AG04450 (cell line): ENCODE data around the gene NFIX. TPM values are rescaled to one million over a fixed set of nuclear protein-coding genes. Genes with fewer than 3 reads are reported as not detected.

Source experiments
- CTCF ChIA-PET: fragments of 300-600, 350-600 bp; formaldehyde crosslinking; extraction: SDS; loops from one replicate; lab custom pipeline; 2022; ENCODE audit warnings: antibody characterized with exemption, inconsistent platforms; lab: Charles Lee
- POLR2A ChIA-PET: fragments of 350-600 bp; formaldehyde crosslinking; extraction: SDS; loops from one replicate; lab custom pipeline; 2021; ENCODE audit warnings: antibody characterized with exemption, inconsistent platforms; lab: Yijun Ruan, JAX
- DNase-seq: peaks from one replicate; pipeline ENCODE4 v3.0.0-alpha.2; 2011; ENCODE audit warnings: low read depth, low spot score
- H3K27ac ChIP-seq: one replicate; pipeline ENCODE4 v1.5.1; 2012; ENCODE audit warnings: low read depth, low read length, control low read depth
- H3K27me3 ChIP-seq: one replicate; pipeline ENCODE4 v1.6.0; 2012; ENCODE audit warnings: low read length; ENCODE audit not compliant: control insufficient read depth, insufficient read depth
- H3K4me3 ChIP-seq: 2 replicates; pipeline ENCODE4 v1.5.1; 2011; ENCODE audit warnings: mild to moderate bottlenecking, low read depth, low read length, control low read depth
- H3K9me3 ChIP-seq: 2 replicates; pipeline ENCODE4 v1.5.1; 2012; ENCODE audit warnings: low read length; ENCODE audit not compliant: control insufficient read depth, insufficient read depth
- polyA plus RNA-seq: library from polyadenylated mRNA; depleted of rRNA; stranded (reverse); fragments of >200 nt; gene quantifications from 2 replicates; pipeline ENCODE4 v1.2.3, GENCODE V29; 2011
- TF ChIP-seq, protein P1 (sequence below): IDR thresholded peaks from 2 replicates; pipeline ENCODE4 v1.5.1; 2011; ENCODE audit warnings: low read depth, low read length, control low read depth, inconsistent platforms

Gene NFIX
- polyA plus RNA-seq, 1 experiment = 15.1 TPM

DNA sequence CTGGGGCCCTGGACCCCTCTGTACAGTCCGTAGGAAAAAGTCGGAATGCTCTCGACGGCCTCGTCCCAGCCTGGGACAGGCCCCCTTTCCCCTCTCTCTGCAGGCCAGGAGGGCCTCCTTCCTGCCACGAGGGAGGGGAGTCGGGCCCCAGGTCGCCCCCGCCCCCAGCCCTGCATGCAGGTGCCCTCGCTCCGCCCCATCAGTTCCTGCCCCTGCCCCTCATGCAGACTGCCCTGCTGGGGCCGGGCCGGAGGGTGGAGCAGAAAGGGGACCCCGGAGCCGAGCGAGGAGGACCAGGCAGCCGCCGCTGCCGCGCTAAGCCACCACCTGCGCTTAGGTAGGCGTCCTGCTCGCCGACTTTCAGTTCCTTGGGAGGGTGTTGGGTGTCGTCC lies 100.1 kb downstream of the NFIX start:
- DNase-seq = no peak
- POLR2A ChIA-PET = no interaction called here
- TF ChIP-seq, protein P1, sequence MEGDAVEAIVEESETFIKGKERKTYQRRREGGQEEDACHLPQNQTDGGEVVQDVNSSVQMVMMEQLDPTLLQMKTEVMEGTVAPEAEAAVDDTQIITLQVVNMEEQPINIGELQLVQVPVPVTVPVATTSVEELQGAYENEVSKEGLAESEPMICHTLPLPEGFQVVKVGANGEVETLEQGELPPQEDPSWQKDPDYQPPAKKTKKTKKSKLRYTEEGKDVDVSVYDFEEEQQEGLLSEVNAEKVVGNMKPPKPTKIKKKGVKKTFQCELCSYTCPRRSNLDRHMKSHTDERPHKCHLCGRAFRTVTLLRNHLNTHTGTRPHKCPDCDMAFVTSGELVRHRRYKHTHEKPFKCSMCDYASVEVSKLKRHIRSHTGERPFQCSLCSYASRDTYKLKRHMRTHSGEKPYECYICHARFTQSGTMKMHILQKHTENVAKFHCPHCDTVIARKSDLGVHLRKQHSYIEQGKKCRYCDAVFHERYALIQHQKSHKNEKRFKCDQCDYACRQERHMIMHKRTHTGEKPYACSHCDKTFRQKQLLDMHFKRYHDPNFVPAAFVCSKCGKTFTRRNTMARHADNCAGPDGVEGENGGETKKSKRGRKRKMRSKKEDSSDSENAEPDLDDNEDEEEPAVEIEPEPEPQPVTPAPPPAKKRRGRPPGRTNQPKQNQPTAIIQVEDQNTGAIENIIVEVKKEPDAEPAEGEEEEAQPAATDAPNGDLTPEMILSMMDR = no peak

DNA sequence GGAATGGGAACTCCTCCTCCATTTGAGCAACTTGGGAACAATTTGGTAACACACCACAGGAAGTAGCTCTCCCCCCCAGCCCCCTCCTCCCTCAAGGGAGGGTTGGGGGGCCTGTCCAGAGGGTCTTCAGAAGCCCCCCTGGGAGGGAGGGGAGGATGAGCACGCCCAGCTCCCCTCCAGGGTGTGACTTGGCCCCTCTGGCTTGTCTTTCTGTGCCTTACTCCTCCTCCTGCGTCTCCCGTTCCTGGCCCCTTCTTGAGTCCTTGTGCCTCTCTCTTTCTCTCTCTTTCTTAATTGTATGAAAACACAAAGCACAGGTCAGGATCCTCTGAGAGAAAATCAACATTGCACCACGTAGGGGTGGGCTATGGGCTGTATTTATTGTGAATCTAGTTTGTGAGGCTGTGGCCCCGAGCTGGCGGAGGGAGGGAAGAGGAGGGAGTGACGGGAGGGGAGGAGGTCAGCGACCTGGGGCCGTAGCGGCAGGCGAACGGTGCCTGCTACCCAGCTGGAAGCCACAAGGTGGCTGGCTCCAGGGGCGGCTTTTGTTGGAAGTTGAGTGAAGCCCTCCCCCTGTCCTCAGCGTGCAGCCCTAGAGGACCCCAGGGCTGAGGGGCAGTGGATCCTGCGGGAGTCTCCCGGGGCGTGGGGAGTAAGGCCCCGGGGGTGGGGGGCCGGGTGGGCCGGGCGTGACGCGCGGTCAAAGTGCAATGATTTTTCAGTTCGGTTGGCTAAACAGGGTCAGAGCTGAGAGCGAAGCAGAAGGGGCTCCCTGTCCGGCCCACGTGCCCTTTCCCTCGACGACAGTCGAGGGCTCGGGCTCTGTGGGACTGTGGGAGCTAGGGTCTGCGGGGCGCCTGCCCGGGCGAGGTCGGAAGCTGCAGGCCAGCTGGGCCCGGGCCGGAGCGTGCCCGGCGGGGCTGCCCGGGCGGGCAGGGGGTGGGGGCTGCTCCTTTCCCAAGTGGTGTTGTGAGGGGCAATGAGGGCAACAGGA lies 101.0 kb downstream of the NFIX start:
- TF ChIP-seq, protein P1 = no peak
- H3K27me3 ChIP-seq = no peaks in the 10 kb centered on the region
- no peak overlapping the region for H3K27ac ChIP-seq
- no peak overlapping the region for H3K4me3 ChIP-seq
- H3K9me3 ChIP-seq = no peaks in the 10 kb centered on the region; the same call in 1 of the 2 replicates
- ChIA-PET POLR2A (interaction anchor here (0.6 kb wide), 1 partner anchor 90 kb away, joined by 4 read pairs; no protein-coding TSS in a partner anchor), CTCF (interaction anchor here (1.0 to 7.6 kb wide), 6 partner anchors 11 to 131 kb away, joined by 3 to 150 read pairs (median 7); no protein-coding TSS in a partner anchor)
- DNase-seq = no peak

More for the DNA sequence above, 100.1 kb downstream of the NFIX start:
- H3K27me3 ChIP-seq = no peaks in the 10 kb centered on the region
- H3K9me3 ChIP-seq = no peaks in the 10 kb centered on the region; the same call in 1 of the 2 replicates
- CTCF ChIA-PET = interaction anchor here (0.6 to 7.6 kb wide), 8 partner anchors 9 to 213 kb away, joined by 3 to 150 read pairs (median 6); no protein-coding TSS in a partner anchor
- no peak overlapping the region for H3K4me3 ChIP-seq
- H3K27ac ChIP-seq = no peak overlapping the region

DNA sequence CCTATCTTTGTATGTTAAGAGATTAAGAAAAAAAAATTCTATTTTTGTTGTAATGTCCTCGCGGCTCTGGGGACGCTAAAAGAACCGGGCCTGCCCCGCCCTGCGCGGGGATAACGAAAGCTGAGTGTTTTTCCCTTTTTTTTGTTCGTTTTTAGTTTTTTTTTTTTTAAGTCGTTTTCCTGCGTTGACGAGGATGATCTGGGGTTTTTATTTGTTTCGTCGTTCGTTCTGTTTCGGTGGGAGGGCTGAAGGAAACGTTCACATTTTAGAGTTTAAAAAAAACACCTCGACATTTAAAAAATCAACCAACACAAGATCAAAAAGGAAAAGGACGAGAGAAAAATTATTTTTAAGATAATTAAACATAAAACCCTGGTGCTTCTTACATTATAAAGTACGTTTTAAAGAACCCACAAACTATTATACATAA lies 101.8 kb downstream of the NFIX start:
- TF ChIP-seq, protein P1 = no peak
- POLR2A ChIA-PET = no interaction called here
- H3K9me3 ChIP-seq = no peaks in the 10 kb centered on the region; the same call in 1 of the 2 replicates
- CTCF ChIA-PET = interaction anchor here (1.8 to 7.6 kb wide), 3 partner anchors 113 to 132 kb away, joined by 6 to 150 read pairs (median 8); no protein-coding TSS in a partner anchor
- DNase-seq = no peak
- no peak overlapping the region for H3K27ac ChIP-seq
- H3K4me3 ChIP-seq = no peak overlapping the region
- no peaks in the 10 kb centered on the region for H3K27me3 ChIP-seq

DNA sequence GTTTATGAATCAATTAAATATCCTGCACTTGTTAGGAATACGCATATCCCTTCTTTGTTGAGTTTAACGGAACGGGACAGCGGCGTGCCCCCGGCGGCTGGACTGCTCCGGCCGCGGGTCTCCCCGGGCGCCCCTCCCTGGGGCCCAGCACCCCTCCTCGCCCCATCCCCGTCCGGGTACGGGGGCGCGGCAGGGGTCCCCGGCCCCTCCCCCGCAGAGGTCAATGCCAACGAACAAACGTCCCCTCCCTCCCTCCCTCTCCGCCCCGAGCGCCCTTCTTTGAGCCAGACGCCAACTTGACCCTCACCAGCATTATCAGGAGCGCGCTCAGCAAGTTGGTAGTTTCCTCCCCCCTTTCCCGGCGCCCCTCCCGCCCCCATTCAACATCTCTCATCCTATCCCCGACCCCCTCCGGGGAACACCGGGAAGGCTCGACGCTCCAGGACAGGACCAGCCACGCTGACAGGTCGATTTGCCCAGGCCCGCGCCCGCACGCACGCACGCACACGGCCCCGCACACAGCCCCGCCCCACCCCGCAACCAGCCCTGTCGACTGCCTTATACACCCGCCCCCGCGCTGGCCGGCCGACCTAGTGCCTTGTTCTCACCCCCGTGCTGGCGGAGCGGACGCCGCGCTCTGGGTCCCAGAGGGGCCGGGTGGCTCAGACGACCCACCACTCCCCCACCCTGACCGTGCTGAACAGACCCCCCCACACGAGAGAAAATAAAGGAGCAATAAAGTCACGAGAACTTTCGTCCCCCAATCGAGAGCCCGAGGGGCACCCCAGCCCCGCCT lies 102.4 kb downstream of the NFIX start:
- TF ChIP-seq, protein P1 = no peak
- Histone ChIP-seq H3K27me3 (no peaks in the 10 kb centered on the region), H3K27ac (no peak overlapping the region), H3K9me3 (no peaks in the 10 kb centered on the region; the same call in 1 of the 2 replicates), H3K4me3 (no peak overlapping the region)
- DNase-seq = no peak
- CTCF ChIA-PET = interaction anchor here (7.6 kb wide), 1 partner anchor 119 kb away, joined by 150 read pairs; no protein-coding TSS in a partner anchor
- POLR2A ChIA-PET = no interaction called here
